Left ventricle myocardium inferior (tissue), 1 donor: ENCODE data around the gene ZSWIM1. TPM values are rescaled to one million over a fixed set of nuclear protein-coding genes. Genes with fewer than 3 reads are reported as not detected.

Experiments
- DNase-seq: peaks from one replicate; pipeline ENCODE4 v3.0.0-alpha.2; 2020
- H3K27ac ChIP-seq: fragments of 200-600 bp; replicated peaks from 2 replicates; pipeline ENCODE4 v1.8.0; 2021
- H3K27me3 ChIP-seq: fragments of 200-600 bp; 2 replicates; pipeline ENCODE4 v1.8.0; 2021; ENCODE audit warnings: low read depth
- H3K36me3 ChIP-seq: fragments of 200-600 bp; 2 replicates; pipeline ENCODE4 v1.8.0; 2021
- H3K4me1 ChIP-seq: fragments of 200-600 bp; 2 replicates; pipeline ENCODE4 v1.8.0; 2021
- H3K4me3 ChIP-seq: fragments of 200-600 bp; 2 replicates; pipeline ENCODE4 v1.8.0; 2021; ENCODE audit warnings: mild to moderate bottlenecking, moderate library complexity
- H3K9me3 ChIP-seq: fragments of 200-600 bp; replicated peaks from 2 replicates; pipeline ENCODE4 v1.8.0; 2021
- intact Hi-C: fragments of 100-400 bp; cut with micrococcal nuclease; formaldehyde crosslinking; loops from one replicate; pipeline ENCODE4 v1.11.0; 2022
- total RNA-seq: library from RNA; stranded (reverse); fragmentation: NEBNext Ultra II Directional; extraction: Animal tissue kit (Norgen Biotek cat#: 25700); gene quantifications from one replicate; pipeline ENCODE4 v1.2.1, GENCODE V29; 2021
- TF ChIP-seq, protein P1 (sequence below): fragments of 200-600 bp; IDR thresholded peaks from 2 replicates; pipeline ENCODE4 v1.8.0; 2021; ENCODE audit warnings: antibody characterized with exemption, mild to moderate bottlenecking, borderline replicate concordance
- donor health status: DM: no; HTN: yes; CAD: no; lungs with severe emphysema.

Gene ZSWIM1
- total RNA-seq, 1 donor from 2014 or later, result 11.2 TPM

DNA sequence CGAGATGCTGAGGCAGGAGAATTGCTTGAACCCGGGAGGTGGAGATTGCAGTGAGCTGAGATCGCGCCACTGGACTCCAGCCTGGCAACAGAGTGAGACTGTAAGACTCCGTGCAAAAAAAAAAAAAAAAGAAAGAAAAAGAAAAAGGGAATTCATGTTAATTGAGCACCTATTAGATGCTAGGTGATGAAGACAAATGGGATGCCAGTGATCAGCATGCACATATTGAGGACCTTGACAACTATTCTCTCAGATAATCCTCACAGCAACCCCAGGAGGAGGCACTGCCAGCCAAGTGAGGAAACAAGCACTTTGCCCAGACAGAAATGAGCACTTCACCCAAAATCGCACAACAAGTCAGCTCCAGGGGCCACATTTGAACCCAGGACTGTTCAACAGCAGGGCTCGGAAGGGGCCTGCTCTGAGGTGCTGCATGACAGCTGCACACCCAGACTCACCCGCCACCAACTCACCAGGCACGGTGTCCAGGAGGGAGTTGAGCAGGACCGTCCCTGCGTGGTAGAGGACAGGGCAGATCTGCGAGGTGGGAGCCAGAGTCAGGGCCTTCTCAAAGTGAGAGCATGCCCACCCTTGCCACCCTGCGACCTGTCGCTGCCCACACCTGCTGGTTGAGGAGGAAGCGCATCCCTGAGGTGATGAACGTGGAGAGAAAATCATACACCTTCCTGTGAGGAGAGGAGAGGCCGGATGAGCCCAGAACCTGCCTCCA is 26.4 kb downstream of the ZSWIM1 start:
- intact Hi-C loops, result no loop called here
- Histone ChIP-seq H3K27ac (no peak overlapping the region), H3K9me3 (no peaks in the 10 kb centered on the region), H3K36me3 (peaks cover 23% of the 10 kb centered on the region), H3K27me3 (peaks cover 11% of the 10 kb centered on the region), H3K4me1 (peaks cover 23% of the 10 kb centered on the region), H3K4me3 (no peak overlapping the region)
- no peak for DNase-seq
- TF ChIP-seq, protein P1, sequence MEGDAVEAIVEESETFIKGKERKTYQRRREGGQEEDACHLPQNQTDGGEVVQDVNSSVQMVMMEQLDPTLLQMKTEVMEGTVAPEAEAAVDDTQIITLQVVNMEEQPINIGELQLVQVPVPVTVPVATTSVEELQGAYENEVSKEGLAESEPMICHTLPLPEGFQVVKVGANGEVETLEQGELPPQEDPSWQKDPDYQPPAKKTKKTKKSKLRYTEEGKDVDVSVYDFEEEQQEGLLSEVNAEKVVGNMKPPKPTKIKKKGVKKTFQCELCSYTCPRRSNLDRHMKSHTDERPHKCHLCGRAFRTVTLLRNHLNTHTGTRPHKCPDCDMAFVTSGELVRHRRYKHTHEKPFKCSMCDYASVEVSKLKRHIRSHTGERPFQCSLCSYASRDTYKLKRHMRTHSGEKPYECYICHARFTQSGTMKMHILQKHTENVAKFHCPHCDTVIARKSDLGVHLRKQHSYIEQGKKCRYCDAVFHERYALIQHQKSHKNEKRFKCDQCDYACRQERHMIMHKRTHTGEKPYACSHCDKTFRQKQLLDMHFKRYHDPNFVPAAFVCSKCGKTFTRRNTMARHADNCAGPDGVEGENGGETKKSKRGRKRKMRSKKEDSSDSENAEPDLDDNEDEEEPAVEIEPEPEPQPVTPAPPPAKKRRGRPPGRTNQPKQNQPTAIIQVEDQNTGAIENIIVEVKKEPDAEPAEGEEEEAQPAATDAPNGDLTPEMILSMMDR, result no peak

DNA sequence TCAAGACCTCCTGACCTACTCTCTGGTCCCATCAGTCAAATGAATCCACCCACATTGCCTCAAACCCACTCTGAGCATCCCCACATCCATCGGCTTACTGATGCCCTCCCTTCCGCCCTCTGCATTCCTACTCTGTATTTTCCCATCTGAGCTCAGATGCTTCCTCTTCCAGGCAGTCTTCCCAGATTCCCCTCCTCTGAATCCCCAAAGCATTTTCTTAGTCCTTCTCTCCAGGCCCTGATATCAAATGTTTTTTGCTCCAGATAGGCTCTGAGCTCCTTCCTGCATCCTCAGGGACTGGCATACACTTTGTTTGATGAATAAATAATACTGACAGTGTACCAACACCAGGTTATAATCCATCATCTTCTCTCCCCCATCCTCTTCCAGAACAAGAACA is 27.1 kb downstream of the ZSWIM1 start:
- DNase-seq, result no peak
- Histone ChIP-seq H3K36me3 (peaks cover 18% of the 10 kb centered on the region), H3K27ac (no peak overlapping the region), H3K9me3 (no peaks in the 10 kb centered on the region), H3K4me1 (peaks cover 30% of the 10 kb centered on the region), H3K4me3 (no peak overlapping the region), H3K27me3 (peaks cover 17% of the 10 kb centered on the region)
- TF ChIP-seq, protein P1, result no peak
- intact Hi-C loops, result no loop called here

DNA sequence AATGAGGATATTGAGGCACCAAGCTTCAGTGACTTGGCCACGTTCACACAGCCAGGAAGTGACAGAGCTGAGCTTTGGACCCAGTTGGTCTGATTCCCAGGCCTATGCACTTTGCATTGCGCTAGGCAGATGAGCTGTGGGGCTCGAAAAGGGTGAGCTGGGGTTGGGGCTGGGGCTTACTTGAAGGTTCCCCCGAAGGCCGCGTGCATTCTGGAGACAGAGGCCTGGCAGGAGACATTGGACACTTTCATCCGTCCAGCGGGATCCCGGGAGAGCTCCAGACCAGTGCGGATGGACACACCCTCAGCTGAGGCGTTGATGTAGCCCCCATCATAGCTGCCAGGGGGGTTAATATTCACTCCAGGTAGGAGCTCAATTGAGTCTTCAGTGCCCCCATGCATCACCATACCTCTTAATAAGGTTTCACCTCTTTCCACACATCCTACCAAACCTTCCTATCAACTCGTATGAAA is 28.3 kb downstream of the ZSWIM1 start:
- intact Hi-C loops, result no loop called here
- no peak for DNase-seq
- H3K4me1 ChIP-seq, result peaks cover 31% of the 10 kb centered on the region
- peaks cover 17% of the 10 kb centered on the region for H3K27me3 ChIP-seq
- peaks cover 16% of the 10 kb centered on the region for H3K36me3 ChIP-seq
- TF ChIP-seq, protein P1, result no peak
- no peaks in the 10 kb centered on the region for H3K9me3 ChIP-seq
- H3K4me3 ChIP-seq, result peak overlapping the region; percentile 74
- H3K27ac ChIP-seq, result peak overlapping the region; percentile 88

DNA sequence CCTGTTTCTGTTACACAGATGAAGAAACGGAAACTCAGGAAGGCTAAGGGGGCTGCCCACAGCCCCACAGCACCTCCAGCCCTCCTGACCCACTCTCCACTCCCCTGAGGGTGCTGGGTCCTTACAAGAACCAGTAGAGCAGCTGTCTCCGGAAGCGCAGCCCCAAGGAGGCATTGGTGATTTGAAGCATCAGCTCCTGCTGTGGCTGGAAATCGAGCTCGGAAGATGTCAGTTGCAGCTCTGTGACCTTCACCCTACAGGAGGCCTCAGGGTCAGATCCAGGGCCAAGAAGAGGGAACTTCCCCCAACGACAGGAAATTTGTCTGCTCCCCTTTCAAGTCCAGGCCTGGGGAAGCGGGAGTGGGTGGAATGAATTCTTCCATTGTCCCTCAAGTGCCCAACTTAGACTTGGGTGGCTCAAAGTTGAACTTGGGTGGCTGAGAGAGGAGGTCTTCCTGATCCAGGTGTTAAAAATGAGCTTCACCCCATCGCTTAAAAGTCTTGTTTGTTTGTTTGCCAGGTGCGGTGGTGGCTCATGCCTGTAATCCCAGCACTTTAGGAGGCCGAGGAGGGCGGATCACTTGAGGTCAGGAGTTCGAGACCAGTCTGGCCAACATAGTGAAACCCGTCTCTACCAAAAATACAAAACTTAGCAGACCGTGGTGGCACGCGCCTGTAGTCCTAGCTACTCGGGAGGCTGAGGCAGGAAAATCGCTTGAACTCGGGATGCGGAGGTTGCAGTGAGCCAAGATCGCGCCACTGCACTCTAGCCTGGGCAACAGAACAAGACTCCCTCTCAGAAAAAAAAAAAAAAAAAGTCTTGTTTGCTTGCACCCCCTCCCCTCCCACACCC is 29.0 kb downstream of the ZSWIM1 start:
- H3K36me3 ChIP-seq, result peaks cover 10% of the 10 kb centered on the region
- peak overlapping the region; percentile 74 for H3K4me3 ChIP-seq
- DNase-seq, result no peak
- H3K27me3 ChIP-seq, result peaks cover 17% of the 10 kb centered on the region
- TF ChIP-seq, protein P1, result no peak
- H3K27ac ChIP-seq, result peak overlapping the region; percentile 88
- intact Hi-C loops, result no loop called here
- peaks cover 31% of the 10 kb centered on the region for H3K4me1 ChIP-seq
- no peaks in the 10 kb centered on the region for H3K9me3 ChIP-seq

DNA sequence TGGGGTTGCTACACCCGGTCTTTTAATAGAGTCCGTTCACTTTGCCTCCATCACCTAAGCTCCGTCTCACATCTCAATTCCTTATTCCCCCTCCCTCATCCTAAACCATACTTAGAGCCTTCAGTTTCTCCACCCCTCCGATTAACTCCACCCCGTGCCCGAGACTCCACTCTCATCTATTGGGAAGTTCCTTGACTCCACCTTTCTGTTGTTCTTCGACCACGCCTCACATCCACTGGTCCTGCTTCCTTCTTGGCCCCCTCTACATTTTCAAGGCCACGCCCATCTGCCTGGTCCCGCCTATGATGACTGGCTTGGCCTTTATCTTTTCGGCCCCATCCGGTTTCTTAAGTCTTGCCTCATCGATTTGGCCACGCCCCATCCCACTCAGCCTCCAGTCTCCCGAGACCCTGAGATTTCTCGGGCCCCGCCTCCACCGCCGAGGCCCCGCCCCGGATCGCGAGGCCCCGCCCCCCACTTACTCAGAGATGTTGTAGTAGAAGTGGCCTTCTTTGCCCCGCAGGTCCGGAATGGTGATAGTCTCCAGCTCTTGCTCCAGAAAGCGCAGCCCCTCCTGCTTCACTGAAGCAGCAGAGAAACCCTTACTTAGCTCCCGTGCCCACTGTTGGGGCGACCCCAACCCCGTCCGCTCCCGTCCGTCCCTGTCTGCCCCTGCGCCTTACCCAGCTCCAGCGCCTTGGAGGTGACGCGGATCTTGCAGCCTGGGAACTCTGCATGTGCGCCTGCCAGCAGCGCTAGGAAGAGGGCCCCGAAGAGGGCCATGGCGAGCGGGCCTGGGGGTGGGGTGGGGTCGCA is 29.9 kb downstream of the ZSWIM1 start:
- peak overlapping the region; percentile 88 for H3K27ac ChIP-seq
- peaks cover 17% of the 10 kb centered on the region for H3K27me3 ChIP-seq
- peaks cover 31% of the 10 kb centered on the region for H3K4me1 ChIP-seq
- peaks cover 8% of the 10 kb centered on the region for H3K36me3 ChIP-seq
- TF ChIP-seq, protein P1, result no peak
- intact Hi-C loops, result no loop called here
- H3K4me3 ChIP-seq, result peak overlapping the region; percentile 74
- no peaks in the 10 kb centered on the region for H3K9me3 ChIP-seq
- DNase-seq, result peak; percentile 97
